Panc1 (cell line): ENCODE data around the gene ZFAND2B.

Experiments
- CTCF ChIP-seq: fragments of 450-650 bp; IDR thresholded peaks from 2 replicates; pipeline ENCODE4 v1.5.1; 2017; ENCODE audit warnings: mild to moderate bottlenecking
- POLR2AphosphoS5 ChIP-seq: IDR thresholded peaks from 2 replicates; pipeline ENCODE4 v1.6.1; 2012; ENCODE audit warnings: mild to moderate bottlenecking, low read depth, low read length, moderate library complexity
- TCF7L2 ChIP-seq: IDR thresholded peaks from 2 replicates; pipeline ENCODE4 v1.6.1; 2011; ENCODE audit warnings: mild to moderate bottlenecking, low read depth, low read length, inconsistent platforms

- TF ChIP-seq POLR2AphosphoS5 = no peak; the same call in 1 of the 2 replicates
- no peak for TF ChIP-seq CTCF
- no peak for TF ChIP-seq TCF7L2
Observed at GRCh38 chr2:219209236-219210195, 2.9 kb downstream of the ZFAND2B start.
